ENCODE results near the gene FKBP5.
"Not testable (repeated sequence)": the region's sequence is repeated elsewhere in the genome, so short reads cannot be mapped to it uniquely, and the experiment has no call there.

Gene FKBP5

DNA sequence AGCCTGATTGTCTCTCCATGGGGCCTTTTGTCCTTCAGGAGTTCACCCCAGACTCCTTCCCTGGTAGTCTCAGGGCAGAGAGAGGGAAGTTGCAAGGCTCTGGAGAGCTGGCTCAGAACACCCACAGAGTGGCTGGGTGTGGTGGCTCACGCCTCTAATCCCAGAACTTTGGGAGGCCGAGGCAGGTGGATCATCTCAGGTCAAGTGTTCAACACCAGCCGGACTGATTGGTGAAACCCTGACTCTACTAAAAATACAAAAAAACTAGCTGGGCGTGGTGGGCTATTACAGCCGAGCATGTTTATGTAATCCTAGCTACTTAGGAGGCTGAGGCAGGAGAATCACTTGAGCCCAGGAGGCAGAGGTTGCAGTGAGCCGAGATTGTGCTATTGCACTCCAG is 152.9 kb downstream of the FKBP5 start:
- DNase-seq = not testable (repeated sequence)

DNA sequence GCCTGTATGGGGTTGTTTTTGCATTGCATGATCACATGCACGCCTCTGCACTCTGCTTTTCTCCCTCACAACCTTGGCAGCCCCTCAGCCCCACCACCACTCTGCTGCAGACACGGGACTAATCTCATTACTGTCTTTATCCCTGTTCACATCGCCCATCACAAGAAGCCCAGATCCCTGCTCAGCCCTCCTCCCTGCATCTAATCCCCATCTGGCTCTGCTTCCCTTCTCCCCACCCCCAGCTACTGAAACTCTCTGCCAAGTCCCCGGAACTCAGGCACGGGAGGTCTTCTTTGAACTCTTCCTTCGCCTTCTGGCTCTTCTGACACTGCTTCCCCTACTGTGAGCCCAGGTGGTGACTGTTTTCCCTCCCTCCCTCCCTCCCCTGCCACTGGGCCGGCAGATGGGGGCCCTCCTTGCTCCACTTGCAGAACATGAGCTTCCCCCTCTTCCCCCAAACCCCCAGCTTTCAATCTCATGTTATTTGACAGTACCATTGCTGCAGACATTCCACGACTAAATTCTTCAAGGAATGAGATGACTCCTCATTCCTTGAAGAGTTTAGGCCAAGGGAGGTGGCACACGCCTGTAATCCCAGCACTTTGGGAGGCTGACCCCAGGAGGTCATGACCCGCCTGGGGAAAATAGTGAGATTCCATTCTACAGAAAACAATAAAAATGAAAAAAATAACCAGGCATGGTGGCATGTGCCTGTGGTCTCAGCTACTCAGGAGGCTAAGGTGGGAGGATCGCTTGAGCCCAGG is 154.1 kb downstream of the FKBP5 start:
- DNase-seq = no peak

DNA sequence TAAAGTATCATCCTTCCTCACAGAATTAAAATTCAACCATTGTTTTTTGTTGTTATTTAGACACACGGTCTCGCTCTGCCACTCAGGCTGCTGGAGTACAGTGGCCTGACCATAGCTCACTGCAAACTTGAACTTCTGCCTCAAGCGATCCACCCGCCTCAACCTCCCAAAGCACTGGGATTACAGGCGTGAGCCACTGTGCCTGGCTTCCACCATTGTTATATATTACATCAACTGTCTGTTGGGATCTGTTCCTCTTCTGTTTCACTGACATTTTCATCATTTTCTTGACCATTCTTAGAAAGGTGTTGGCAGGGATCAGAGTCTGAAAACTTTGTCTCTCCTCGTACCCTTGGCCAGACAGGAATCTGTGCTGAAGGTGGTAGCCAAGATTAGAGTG is 154.7 kb downstream of the FKBP5 start:
- no peak for DNase-seq

DNA sequence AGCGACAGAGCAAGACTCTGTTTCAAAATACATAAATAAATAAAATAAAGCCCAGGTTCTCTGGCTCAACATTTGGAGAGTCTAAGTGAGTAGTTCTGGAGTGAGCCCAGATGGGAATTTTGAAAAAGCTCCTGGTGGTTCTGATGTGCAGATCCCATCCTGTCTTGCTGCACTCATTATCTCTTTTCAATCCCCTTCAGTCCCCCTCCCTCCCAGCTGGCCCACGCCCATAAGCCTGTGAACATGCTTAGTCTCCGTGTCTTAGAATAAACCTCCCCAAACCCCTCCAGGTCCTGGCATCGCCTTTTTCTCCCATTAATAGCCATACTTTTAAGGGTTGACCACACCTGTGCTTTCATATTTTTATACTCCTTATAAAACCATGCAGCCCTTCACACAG is 156.6 kb downstream of the FKBP5 start:
- DNase-seq = no peak

DNA sequence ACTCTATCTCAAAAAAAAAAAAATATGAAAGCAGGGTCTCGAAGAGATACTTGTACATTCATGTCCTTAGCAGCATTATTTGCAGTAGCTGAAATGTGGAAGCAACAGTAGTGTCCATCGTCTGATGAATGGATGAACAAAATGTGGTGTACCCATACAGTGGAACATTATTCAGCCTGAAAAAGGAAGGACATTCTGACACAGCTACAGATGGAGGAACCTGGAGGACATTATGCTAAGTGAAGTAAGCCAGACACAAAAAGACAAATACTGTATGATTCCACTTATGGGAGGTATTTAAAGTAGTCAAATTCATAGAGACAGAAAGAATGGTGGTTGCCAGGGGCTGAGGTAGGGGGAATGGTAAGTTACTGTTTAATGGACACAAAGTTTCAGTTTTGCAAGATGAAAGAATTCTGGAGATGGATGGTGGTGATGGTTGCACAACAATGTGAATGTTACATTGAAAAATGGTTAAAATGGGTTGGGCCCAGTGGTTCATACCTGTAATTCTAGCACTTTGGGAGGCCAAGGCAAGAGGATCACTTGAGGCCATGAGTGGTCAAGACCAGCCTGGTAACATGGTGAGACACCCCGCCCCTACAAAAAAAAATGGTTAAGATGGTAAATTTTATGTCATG is 164.2 kb downstream of the FKBP5 start:
- DNase-seq = no peak
